CD4-positive, alpha-beta T cell treated with Interleukin-4 for 1 hour (primary cell): ENCODE results near the gene SPPL3.

Experiments used
- DNase-seq, 2 donors: peaks; one replicate each; pipeline ENCODE4 v3.0.0-alpha.2; 2020 to 2022

SPPL3 gene

GRCh38 chr12:120771097-120771496, 133.1 kb downstream of the SPPL3 start:
- DNase-seq, result no peak

- no peak for DNase-seq
These were observed 136.8 kb downstream of the SPPL3 start for GRCh38 chr12:120767071-120768024.

GRCh38 chr12:120766566-120766965, 137.6 kb downstream of the SPPL3 start:
- no peak for DNase-seq

DNA sequence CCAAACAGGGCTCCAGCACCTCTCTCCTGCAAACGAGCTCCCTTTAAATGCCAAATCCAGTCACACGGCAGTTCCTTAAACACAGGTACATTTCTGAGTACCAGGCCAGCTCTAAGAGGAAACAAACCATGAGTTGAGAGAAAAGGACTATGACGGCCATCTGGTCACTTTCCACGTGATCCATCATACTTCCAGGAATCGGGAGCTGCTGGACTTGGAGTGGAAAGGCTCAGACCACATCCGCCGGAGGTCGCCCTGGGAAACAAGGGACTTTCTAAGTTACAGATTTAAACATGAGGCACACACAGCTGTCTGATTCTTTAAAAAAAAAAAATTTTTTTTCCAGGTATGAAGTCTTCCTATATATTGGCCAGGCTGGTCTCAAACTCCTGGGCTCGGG, 139.3 kb downstream of the SPPL3 start:
- DNase-seq, result no peak

- DNase-seq, result no peak
These were observed 140.9 kb downstream of the SPPL3 start for GRCh38 chr12:120763250-120763649.

- DNase-seq, result no peak
These were observed 142.1 kb downstream of the SPPL3 start for GRCh38 chr12:120762086-120762485.

DNA sequence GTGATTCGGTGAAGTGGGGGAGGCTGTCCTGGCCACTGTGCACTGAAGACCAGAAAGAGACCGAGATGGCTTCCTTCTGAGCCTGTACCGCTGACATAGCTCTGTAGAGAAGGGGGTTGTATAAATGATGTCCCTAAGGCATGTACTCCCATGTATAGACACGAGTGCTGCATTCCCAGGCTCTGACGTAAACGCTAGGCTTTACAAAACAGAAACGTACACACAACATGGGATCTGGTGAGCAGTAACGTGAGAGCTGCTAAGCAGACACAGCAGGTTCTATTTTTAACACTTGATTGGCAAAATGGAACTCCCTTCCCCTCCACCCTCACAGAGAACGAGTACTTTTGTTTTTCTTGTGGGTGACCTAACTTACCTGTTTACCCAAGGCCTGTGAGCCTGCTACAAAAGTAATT, 142.6 kb downstream of the SPPL3 start:
- no peak for DNase-seq

- DNase-seq, result peak; percentile 31 to 47
These were observed 143.6 kb downstream of the SPPL3 start for GRCh38 chr12:120760349-120761254.

DNA sequence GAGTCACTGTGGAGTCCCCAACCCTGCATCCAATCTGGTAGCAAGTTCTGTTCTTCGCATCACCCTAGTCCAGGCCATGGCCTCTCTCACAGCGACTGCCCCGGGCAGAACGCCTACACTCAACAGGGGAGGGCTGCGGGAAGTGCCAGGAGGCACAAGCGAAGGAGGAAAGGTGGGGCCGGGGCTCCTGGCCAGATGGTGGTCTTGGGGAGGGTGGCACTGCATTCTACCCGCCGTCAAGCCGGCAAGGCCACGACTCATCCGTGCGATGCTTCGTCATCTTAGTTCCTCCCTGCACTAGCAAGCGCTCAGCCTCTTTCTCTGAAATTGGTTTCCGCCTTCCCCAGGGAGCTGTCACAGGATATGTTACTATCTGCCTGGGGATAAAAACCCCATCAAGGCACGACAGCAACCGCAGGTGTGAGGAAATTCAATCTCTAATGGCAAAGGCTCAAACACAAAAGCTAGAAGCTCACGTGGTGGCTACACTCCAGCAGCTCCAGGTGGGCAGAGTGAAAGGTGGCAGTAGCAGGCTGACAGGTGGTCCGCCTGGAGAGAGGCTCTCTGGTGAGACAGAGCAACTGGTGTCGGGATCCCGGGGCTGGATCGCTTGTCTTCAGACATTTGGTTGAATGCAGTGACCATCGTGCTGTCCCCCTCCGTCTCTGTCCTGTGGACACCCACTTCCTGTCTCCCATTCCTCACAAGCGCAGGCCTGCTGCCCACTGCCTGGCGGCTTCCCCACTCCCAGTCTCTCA, 144.4 kb downstream of the SPPL3 start:
- no peak for DNase-seq

GRCh38 chr12:120758798-120759590, 145.2 kb downstream of the SPPL3 start:
- no peak for DNase-seq

GRCh38 chr12:120757949-120758348, 146.2 kb downstream of the SPPL3 start:
- DNase-seq, result no peak

DNA sequence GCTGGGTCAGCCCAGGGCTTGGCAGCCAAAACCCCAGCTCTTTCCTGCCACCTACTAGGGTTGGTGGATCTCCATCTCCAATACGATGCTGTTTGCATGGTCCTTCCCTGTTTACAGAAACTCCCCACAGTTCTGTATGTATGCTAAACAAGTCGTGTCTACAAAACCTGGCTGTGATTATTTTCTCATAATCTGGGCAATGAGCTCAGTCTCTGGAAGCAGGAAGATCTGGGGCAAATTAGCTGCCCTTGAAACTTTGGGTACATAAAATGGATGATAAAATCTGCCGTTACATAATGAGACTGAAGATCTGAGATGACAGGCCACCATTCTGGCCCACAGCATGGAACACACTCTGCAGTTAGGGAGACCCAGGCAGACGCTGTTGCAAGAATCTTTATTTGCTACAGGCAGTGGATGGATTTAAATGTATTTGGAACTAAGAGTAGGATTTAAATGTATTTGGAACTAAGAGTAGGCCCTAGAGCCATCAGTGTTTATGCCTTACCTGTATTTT, 146.9 kb downstream of the SPPL3 start:
- no peak for DNase-seq

- DNase-seq, result no peak
These were observed 148.9 kb downstream of the SPPL3 start for GRCh38 chr12:120755269-120755668.

DNA sequence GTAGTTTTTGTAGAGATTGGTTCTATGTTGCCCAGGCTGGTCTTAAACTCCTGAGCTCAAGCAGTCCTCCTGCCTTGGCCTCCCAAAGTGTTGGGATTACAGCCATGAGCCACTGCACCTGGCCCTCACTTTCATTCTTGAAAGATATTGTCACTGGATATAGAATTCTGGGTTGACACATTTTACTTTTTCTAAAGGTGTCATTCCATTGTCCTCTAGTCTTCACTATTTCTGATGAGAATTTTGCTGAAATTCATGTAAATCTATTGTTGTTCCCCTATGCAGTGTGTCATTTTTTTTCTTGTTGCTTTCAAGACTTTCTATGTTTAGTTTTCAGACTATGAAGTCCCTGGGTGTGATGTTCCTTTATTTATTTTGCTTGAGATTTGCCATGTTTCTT, 149.4 kb downstream of the SPPL3 start:
- DNase-seq, result no peak

DNA sequence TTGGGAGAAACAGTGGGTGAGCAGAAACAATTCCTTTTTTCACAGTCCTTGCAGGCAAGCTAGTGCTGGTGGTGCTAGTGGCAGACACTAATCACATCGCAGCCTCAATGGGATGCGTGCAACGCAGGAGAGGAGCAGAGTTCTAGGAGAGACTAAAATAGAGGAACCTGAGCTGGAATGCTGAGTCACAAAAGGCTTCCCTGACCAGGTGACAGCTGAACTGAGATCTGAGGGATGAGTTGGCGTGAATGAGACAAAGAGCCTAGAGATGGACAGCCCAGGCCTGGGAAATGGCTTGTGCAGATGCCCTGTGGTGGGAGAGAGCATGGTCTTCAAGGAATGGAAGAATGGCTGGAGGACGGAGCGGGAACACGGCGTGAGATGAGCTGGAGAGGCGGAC, 152.8 kb downstream of the SPPL3 start:
- no peak for DNase-seq

- DNase-seq, result no peak
These were observed 153.4 kb downstream of the SPPL3 start for GRCh38 chr12:120750806-120751205.

- no peak for DNase-seq
These were observed 154.9 kb downstream of the SPPL3 start for GRCh38 chr12:120749256-120749655.

DNA sequence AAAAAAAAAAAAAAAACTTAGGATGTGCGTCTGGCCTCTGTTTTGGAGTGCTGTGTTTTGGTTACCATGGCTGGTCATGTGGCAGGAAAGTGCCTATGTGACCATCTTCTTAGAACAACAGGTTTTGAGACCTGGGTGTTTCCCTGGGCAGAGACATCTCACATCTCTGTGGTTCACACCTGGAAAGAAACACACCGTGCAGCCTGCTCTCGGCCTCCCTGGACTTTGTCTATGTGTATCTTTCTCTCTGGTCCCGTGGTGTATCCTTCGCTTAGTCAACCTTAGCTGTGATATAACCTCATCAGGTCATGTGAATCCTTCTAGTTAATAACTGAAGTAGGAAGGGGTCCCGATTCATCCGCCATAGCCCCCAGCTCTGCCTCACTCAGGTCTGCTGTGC, 155.9 kb downstream of the SPPL3 start:
- DNase-seq, result no peak

DNA sequence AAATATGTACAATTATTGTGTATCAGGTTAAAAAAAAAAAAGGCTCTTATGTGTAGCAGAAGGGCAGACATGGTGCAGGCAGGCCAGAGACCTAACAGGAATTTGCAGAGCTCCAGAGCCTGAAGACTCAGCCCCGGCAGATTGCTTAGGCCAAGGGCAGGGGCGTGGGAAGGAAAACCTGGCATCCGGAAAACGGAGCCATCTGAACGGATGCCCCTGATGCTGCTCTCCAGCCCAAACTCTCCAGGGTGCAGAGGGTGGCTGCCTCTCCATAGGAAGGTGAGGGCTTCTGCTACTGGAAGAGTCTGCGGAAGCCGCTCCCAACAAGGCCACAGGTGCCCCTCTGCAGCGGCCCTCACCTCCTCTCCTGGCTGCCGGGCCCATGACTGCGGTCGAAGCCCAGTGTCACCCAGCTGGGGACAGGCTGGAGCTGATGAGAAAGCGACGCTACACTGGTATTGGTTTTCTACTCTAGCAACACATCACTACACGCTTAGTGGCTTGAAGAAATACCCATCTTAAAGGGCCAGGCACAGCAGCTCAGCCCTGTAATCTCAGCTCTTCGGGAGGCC, 159.2 kb downstream of the SPPL3 start:
- DNase-seq, result no peak

DNA sequence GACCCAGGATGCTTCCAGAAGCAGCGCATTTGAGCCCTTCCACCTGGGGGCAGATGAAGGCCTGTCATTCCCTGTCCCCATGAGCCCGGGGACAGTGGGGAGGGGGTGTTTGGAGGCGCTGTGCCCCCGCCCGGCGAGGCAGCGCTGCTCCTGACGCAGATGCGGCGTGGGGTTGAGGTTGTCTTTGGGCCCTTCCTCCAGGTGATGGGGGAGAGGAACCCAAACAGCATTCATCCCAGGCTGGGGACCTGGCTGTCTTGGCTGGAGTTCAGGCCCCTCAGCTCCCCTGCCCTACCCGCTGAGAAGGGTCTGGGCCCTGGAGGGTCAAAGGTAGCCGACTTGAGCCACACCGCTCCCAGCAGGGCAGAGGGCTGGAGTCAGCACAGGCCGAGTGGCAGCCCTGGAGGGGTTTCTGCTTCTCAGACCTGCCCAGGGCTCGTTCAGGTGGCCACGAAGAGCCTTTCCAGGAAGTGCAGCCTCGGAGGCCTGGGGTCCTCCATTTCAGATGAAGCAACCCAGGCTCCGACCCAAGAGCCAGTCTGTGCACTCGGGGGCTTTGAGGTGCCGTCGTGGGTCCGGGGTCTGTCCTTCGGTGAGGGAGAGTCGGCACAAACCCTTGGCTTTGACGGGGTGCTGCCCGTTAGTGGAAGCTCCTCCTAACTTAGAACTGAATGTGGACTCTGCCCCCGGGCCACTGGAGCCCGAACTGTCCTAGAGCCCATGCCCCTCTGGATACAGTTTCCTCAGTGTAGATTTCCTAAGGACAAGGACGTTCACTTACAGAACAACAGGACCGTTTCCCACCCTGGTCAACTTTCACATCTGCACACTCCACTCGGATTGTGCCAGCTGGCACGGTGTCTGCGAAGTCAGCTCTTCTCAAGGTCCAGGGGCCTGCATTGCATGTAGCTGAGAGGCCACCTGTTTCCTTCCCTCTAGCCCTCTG, 162.4 kb downstream of the SPPL3 start:
- no peak for DNase-seq
